AG04450 (cell line): ENCODE measurements around the gene SHOC2. TPM values are rescaled to one million over a fixed set of nuclear protein-coding genes. Genes with fewer than 3 reads are reported as not detected.

Source experiments
- CTCF ChIA-PET: fragments of 300-600, 350-600 bp; formaldehyde crosslinking; extraction: SDS; loops from one replicate; lab custom pipeline; 2022; ENCODE audit warnings: antibody characterized with exemption, inconsistent platforms; lab: Charles Lee
- POLR2A ChIA-PET: fragments of 350-600 bp; formaldehyde crosslinking; extraction: SDS; loops from one replicate; lab custom pipeline; 2021; ENCODE audit warnings: antibody characterized with exemption, inconsistent platforms; lab: Yijun Ruan, JAX
- DNase-seq: peaks from one replicate; pipeline ENCODE4 v3.0.0-alpha.2; 2011; ENCODE audit warnings: low read depth, low spot score
- H3K27ac ChIP-seq: one replicate; pipeline ENCODE4 v1.5.1; 2012; ENCODE audit warnings: low read depth, low read length, control low read depth
- H3K27me3 ChIP-seq: one replicate; pipeline ENCODE4 v1.6.0; 2012; ENCODE audit warnings: low read length; ENCODE audit not compliant: control insufficient read depth, insufficient read depth
- H3K4me3 ChIP-seq: 2 replicates; pipeline ENCODE4 v1.5.1; 2011; ENCODE audit warnings: mild to moderate bottlenecking, low read depth, low read length, control low read depth
- H3K9me3 ChIP-seq: 2 replicates; pipeline ENCODE4 v1.5.1; 2012; ENCODE audit warnings: low read length; ENCODE audit not compliant: control insufficient read depth, insufficient read depth
- polyA plus RNA-seq: library from polyadenylated mRNA; depleted of rRNA; stranded (reverse); fragments of >200 nt; gene quantifications from 2 replicates; pipeline ENCODE4 v1.2.3, GENCODE V29; 2011
- TF ChIP-seq, protein P1 (sequence below): IDR thresholded peaks from 2 replicates; pipeline ENCODE4 v1.5.1; 2011; ENCODE audit warnings: low read depth, low read length, control low read depth, inconsistent platforms

SHOC2 gene
- polyA plus RNA-seq, 1 experiment, result 33.3 TPM

GRCh38 chr10:110965216-110965615 lies 45.8 kb downstream of the SHOC2 start:
- CTCF ChIA-PET, result no interaction called here

GRCh38 chr10:110966146-110966545 lies 46.7 kb downstream of the SHOC2 start:
- no peaks in the 10 kb centered on the region for H3K27me3 ChIP-seq
- ChIA-PET CTCF (no interaction called here), POLR2A (no interaction called here)
- TF ChIP-seq, protein P1, sequence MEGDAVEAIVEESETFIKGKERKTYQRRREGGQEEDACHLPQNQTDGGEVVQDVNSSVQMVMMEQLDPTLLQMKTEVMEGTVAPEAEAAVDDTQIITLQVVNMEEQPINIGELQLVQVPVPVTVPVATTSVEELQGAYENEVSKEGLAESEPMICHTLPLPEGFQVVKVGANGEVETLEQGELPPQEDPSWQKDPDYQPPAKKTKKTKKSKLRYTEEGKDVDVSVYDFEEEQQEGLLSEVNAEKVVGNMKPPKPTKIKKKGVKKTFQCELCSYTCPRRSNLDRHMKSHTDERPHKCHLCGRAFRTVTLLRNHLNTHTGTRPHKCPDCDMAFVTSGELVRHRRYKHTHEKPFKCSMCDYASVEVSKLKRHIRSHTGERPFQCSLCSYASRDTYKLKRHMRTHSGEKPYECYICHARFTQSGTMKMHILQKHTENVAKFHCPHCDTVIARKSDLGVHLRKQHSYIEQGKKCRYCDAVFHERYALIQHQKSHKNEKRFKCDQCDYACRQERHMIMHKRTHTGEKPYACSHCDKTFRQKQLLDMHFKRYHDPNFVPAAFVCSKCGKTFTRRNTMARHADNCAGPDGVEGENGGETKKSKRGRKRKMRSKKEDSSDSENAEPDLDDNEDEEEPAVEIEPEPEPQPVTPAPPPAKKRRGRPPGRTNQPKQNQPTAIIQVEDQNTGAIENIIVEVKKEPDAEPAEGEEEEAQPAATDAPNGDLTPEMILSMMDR, result no peak
- H3K27ac ChIP-seq, result no peak overlapping the region
- H3K9me3 ChIP-seq, result no peaks in the 10 kb centered on the region
- DNase-seq, result no peak
- no peak overlapping the region for H3K4me3 ChIP-seq

More at GRCh38 chr10:110965216-110965615, 45.8 kb downstream of the SHOC2 start:
- H3K4me3 ChIP-seq, result no peak overlapping the region
- H3K27ac ChIP-seq, result no peak overlapping the region
- POLR2A ChIA-PET, result no interaction called here
- TF ChIP-seq, protein P1, result no peak
- H3K9me3 ChIP-seq, result no peaks in the 10 kb centered on the region
- H3K27me3 ChIP-seq, result no peaks in the 10 kb centered on the region
- DNase-seq, result no peak

- Histone ChIP-seq H3K9me3 (no peaks in the 10 kb centered on the region), H3K27me3 (no peaks in the 10 kb centered on the region), H3K4me3 (no peak overlapping the region), H3K27ac (no peak overlapping the region)
- ChIA-PET POLR2A (no interaction called here), CTCF (no interaction called here)
- TF ChIP-seq, protein P1, result no peak
- DNase-seq, result no peak
These were observed 47.7 kb downstream of the SHOC2 start for GRCh38 chr10:110967009-110967630.

- ChIA-PET CTCF (no interaction called here), POLR2A (no interaction called here)
- no peak overlapping the region for H3K27ac ChIP-seq
These were observed 48.2 kb downstream of the SHOC2 start for GRCh38 chr10:110967645-110968044.

GRCh38 chr10:110969183-110969582 lies 49.8 kb downstream of the SHOC2 start:
- ChIA-PET CTCF (no interaction called here), POLR2A (no interaction called here)

More at GRCh38 chr10:110967645-110968044, 48.2 kb downstream of the SHOC2 start:
- no peak overlapping the region for H3K4me3 ChIP-seq
- TF ChIP-seq, protein P1, result no peak
- DNase-seq, result no peak
- H3K9me3 ChIP-seq, result no peaks in the 10 kb centered on the region
- H3K27me3 ChIP-seq, result no peaks in the 10 kb centered on the region

More at GRCh38 chr10:110969183-110969582, 49.8 kb downstream of the SHOC2 start:
- H3K4me3 ChIP-seq, result no peak overlapping the region
- DNase-seq, result no peak
- H3K9me3 ChIP-seq, result no peaks in the 10 kb centered on the region
- no peaks in the 10 kb centered on the region for H3K27me3 ChIP-seq
- TF ChIP-seq, protein P1, result no peak
- no peak overlapping the region for H3K27ac ChIP-seq
